Naive B cell (primary cell): ENCODE data around the gene PTPRF. TPM values are rescaled to one million over a fixed set of nuclear protein-coding genes. Genes with fewer than 3 reads are reported as not detected.
"Not testable (repeated sequence)": the region's sequence is repeated elsewhere in the genome, so short reads cannot be mapped to it uniquely, and the experiment has no call there.

Experiments used
- ATAC-seq, 2 donors: fragments of 150-1000 bp; cut with Tn5 transposase; 2 replicates each; pipeline ENCODE4 v1.10.0; 2021; ENCODE audit warnings: low read depth in 2 of 2, mild to moderate bottlenecking in 2 of 2, moderate library complexity in 2 of 2
- DNase-seq: peaks from one replicate; pipeline ENCODE4 v3.0.0; 2022
- H3K27ac Mint-ChIP-seq, 6 donors: one replicate each; pipeline ENCODE4 v1.8.0; 2020 to 2022; ENCODE audit warnings: mild to moderate bottlenecking in 6 of 6, mixed read lengths in 6 of 6, moderate library complexity in 5 of 6, inconsistent platforms in 2 of 6
- H3K27me3 Mint-ChIP-seq, 3 donors: one replicate each; pipeline ENCODE4 v1.8.0; 2021 to 2022; ENCODE audit warnings: mixed read lengths in 3 of 3, mild to moderate bottlenecking in 1 of 3
- H3K36me3 Mint-ChIP-seq, 2 donors: one replicate each; pipeline ENCODE4 v1.8.0; 2020 to 2022; ENCODE audit warnings: mixed read lengths in 2 of 2, inconsistent platforms in 1 of 2, mild to moderate bottlenecking in 1 of 2
- H3K4me1 Mint-ChIP-seq, 3 donors: one replicate each; pipeline ENCODE4 v1.8.0; 2020 to 2022; ENCODE audit warnings: mixed read lengths in 3 of 3, inconsistent platforms in 1 of 3, mild to moderate bottlenecking in 1 of 3, moderate library complexity in 1 of 3
- H3K4me3 Mint-ChIP-seq, 8 donors: one replicate each; pipeline ENCODE4 v1.8.0; 2020 to 2022; ENCODE audit warnings: mild to moderate bottlenecking in 8 of 8, mixed read lengths in 8 of 8, moderate library complexity in 8 of 8, inconsistent platforms in 2 of 8
- H3K9me3 Mint-ChIP-seq, 7 donors: one replicate each; pipeline ENCODE4 v1.8.0; 2020 to 2022; ENCODE audit warnings: mixed read lengths in 7 of 7, mild to moderate bottlenecking in 5 of 7, inconsistent platforms in 2 of 7, moderate library complexity in 1 of 7
- polyA plus RNA-seq, 6 donors: library from polyadenylated mRNA; unstranded; fragments of 300-500 nt; fragmentation: Illumina TruSeq; gene quantifications; one replicate each; pipeline ENCODE4 v1.2.3, GENCODE V29; 2021; ENCODE audit warnings: low read depth in 6 of 6

The PTPRF gene
- polyA plus RNA-seq, 6 donors from 2014 or later, result 0.19 to 2.3 TPM; not detected in 4

GRCh38 chr1:43638381-43638780 is 107.7 kb downstream of the PTPRF start:
- H3K9me3 Mint-ChIP-seq, H3K4me3 Mint-ChIP-seq, ATAC-seq, H3K4me1 Mint-ChIP-seq, DNase-seq, H3K36me3 Mint-ChIP-seq, H3K27ac Mint-ChIP-seq: not testable (repeated sequence)
- peaks cover 6 to 35% (median 32%) of the 10 kb centered on the region in 3 donors for H3K27me3 Mint-ChIP-seq

- no peaks in the 10 kb centered on the region for H3K9me3 Mint-ChIP-seq
- ATAC-seq (no peak), DNase-seq (no peak)
- H3K4me1 Mint-ChIP-seq, result no peaks in the 10 kb centered on the region
- H3K4me3 Mint-ChIP-seq, result no peak overlapping the region
- peaks cover 6 to 28% (median 27%) of the 10 kb centered on the region in 3 donors for H3K27me3 Mint-ChIP-seq
- no peaks in the 10 kb centered on the region for H3K36me3 Mint-ChIP-seq
- no peak overlapping the region for H3K27ac Mint-ChIP-seq
Observed at GRCh38 chr1:43639976-43640794, 109.5 kb downstream of the PTPRF start.

DNA sequence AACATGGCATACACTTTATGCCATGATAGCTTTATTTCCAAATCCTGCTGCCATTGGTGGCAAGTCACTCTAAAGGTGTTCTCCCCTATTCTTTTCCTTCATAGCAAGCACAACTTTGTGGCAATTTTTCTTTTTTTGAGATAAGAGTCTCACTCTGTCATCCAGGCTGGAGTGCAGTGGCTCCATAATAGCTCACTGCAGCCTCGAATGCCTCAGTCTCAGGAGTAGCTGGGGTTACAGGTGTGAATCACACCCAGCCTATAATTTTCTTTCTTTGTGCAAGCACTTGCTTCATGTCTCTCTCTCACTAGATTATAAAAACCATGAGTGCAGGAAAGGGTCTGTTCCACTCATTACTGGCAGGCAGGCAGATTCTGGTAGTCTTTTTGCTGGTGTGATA is 113.9 kb downstream of the PTPRF start:
- no peak overlapping the region for H3K4me3 Mint-ChIP-seq

DNA sequence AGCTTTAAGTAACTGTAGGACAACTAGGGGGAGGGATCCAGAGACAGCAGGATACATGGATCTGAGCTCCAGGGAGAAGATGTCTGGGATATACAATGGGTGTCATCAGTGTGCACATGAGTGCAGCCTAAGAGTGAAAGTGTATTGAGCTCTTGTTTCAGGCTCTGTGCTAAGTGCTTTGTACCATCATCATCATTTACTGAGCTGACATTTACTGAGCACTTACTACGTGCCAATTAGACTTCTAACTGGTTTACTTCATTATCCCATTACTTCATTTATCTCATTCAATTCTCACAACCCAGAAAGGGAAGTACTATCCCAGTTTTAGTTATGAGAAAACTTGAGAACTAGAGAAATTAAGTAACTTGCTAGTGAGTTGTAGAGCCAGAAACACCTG is 114.8 kb downstream of the PTPRF start:
- Mint-ChIP-seq H3K36me3 (no peaks in the 10 kb centered on the region), H3K27ac (peak overlapping the region in 1 of 6 donors; percentile 16), H3K9me3 (no peaks in the 10 kb centered on the region), H3K27me3 (peaks cover 0 to 26% (median 16%) of the 10 kb centered on the region in 3 donors), H3K4me1 (peaks cover 6 to 10% (median 7%) of the 10 kb centered on the region in 3 donors), H3K4me3 (peak overlapping the region in 1 of 8 donors; percentile 44)
- DNase-seq (no peak), ATAC-seq (no peak)

More for the DNA sequence above, 113.9 kb downstream of the PTPRF start:
- Mint-ChIP-seq H3K27me3 (peaks cover 0 to 29% (median 20%) of the 10 kb centered on the region in 3 donors), H3K9me3 (no peaks in the 10 kb centered on the region), H3K4me1 (peaks cover under 1 to 5% (median 1%) of the 10 kb centered on the region in 3 donors), H3K27ac (no peak overlapping the region), H3K36me3 (no peaks in the 10 kb centered on the region)
- ATAC-seq (no peak), DNase-seq (no peak)

DNA sequence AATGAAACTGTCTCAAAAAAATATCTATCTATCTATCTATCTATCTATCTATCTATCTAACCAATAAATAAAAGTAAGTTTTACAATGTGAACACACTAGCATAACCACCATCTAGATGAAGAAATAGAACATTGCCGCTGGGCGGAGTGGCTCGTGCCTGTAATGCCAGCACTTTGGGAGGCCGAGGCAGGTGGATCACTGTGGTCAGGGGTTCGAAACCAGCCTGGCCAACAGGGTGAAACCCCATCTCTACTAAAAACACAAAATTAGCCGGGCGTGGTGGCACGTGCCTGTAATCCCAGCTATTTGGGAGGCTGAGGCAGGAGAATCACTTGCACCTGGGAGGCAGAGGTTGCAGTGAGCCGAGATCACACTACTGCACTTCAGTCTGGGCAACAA is 116.6 kb downstream of the PTPRF start:
- peaks cover 20 to 27% (median 23%) of the 10 kb centered on the region in 3 donors for H3K4me1 Mint-ChIP-seq
- H3K4me3 Mint-ChIP-seq, result peak overlapping the region in 1 of 8 donors; percentile 87
- peaks cover 0 to 14% (median 10%) of the 10 kb centered on the region in 3 donors for H3K27me3 Mint-ChIP-seq
- not testable (repeated sequence) for H3K9me3 Mint-ChIP-seq, DNase-seq, ATAC-seq, H3K27ac Mint-ChIP-seq, H3K36me3 Mint-ChIP-seq

DNA sequence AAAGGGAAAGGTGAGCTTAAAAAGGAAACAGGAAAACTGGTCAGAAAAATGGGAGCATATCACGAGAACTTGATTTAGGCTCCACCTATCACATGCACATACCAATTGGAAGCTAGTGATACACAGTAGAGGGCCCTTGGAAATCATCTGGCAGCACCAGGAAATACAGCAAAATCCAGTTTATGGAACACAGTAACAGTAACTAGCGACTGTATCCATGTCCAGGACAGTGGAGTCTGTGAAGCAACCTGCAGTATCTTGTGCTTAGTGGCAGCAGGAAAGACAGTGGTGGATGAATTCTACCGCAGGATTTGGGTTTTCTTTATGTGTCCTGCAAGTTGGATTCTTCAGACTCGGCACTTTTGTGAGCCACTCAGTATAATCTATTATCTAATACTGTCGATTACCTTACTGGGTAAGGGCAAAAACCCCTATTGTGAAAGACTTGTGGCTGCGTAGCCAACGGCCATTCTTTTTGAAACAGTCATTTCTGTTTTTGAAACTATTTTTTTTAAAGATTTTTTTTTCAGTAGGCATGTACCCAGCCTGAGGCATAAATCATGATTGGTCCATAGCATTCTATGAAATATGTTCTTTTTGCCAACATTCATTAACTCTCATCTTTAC is 117.7 kb downstream of the PTPRF start:
- Mint-ChIP-seq H3K27ac (peak overlapping the region in 3 of 6 donors; percentile 90 to 100 (median 96)), H3K9me3 (no peaks in the 10 kb centered on the region), H3K27me3 (peaks cover 0 to 14% (median 10%) of the 10 kb centered on the region in 3 donors), H3K4me3 (peak overlapping the region; percentile 87 to 100 (median 98)), H3K36me3 (peaks cover 0 to 5% of the 10 kb centered on the region in 2 donors), H3K4me1 (peaks cover 24 to 32% (median 31%) of the 10 kb centered on the region in 3 donors)
- DNase-seq, result no peak
- no peak for ATAC-seq

DNA sequence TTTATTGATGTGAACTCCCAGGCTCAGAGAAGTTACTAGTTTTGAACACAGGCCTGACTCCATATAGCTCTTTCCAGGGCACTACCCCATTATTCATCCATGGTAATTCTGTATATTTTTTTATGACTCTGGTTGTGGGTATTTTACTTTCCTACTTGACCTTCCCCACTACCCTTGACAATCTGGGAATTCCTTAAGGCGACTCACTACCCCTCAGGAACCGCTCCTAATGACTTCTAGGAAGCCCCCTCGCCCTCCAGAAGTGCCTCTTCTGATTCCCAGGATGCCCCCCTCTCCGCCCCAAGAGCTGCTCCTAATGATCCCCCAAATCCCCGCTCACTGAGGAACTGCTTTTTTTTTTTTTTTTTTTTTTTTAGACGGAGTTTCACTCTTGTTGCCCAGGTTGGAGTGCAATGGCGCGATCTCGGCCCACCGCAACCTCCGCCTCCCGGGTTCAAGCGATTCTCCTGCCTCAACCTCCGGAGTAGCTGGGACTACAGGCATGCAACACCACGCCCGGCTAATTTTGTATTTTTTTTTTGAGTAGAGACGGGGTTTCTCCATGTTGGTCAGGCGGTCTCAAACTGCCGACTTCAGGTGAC is 118.3 kb downstream of the PTPRF start:
- H3K9me3 Mint-ChIP-seq, result no peaks in the 10 kb centered on the region
- ATAC-seq, result no peak
- H3K36me3 Mint-ChIP-seq, result peaks cover 0 to 12% of the 10 kb centered on the region in 2 donors
- peak overlapping the region; percentile 87 to 100 (median 98) for H3K4me3 Mint-ChIP-seq
- DNase-seq, result peak; percentile 1
- H3K27me3 Mint-ChIP-seq, result peaks cover 0 to 14% (median 10%) of the 10 kb centered on the region in 3 donors
- peaks cover 29 to 37% (median 37%) of the 10 kb centered on the region in 3 donors for H3K4me1 Mint-ChIP-seq
- peak overlapping the region; percentile 81 to 100 (median 96) for H3K27ac Mint-ChIP-seq

- H3K27me3 Mint-ChIP-seq, result peaks cover 0 to 9% (median 2%) of the 10 kb centered on the region in 3 donors
- H3K9me3 Mint-ChIP-seq, result no peaks in the 10 kb centered on the region
- H3K36me3 Mint-ChIP-seq, result peaks cover 5 to 21% of the 10 kb centered on the region in 2 donors
- peak; percentile 69 to 72 for ATAC-seq
- DNase-seq, result peak; percentile 92
- H3K4me3 Mint-ChIP-seq, result peak overlapping the region; percentile 87 to 100 (median 98)
- H3K4me1 Mint-ChIP-seq, result peaks cover 33 to 43% (median 37%) of the 10 kb centered on the region in 3 donors
- H3K27ac Mint-ChIP-seq, result peak overlapping the region; percentile 94 to 100 (median 97)
Observed at GRCh38 chr1:43650310-43651085, 119.8 kb downstream of the PTPRF start.

GRCh38 chr1:43651188-43651587 is 120.5 kb downstream of the PTPRF start:
- peaks cover 8 to 27% of the 10 kb centered on the region in 2 donors for H3K36me3 Mint-ChIP-seq
- peak overlapping the region; percentile 87 to 100 (median 98) for H3K4me3 Mint-ChIP-seq
- DNase-seq, result no peak
- no peak for ATAC-seq
- peaks cover 37 to 44% (median 37%) of the 10 kb centered on the region in 3 donors for H3K4me1 Mint-ChIP-seq
- H3K27ac Mint-ChIP-seq, result peak overlapping the region in 4 of 6 donors; percentile 32 to 96 (median 75)
- no peaks in the 10 kb centered on the region for H3K9me3 Mint-ChIP-seq
- peaks cover 0 to 4% (median 0%) of the 10 kb centered on the region in 3 donors for H3K27me3 Mint-ChIP-seq

DNA sequence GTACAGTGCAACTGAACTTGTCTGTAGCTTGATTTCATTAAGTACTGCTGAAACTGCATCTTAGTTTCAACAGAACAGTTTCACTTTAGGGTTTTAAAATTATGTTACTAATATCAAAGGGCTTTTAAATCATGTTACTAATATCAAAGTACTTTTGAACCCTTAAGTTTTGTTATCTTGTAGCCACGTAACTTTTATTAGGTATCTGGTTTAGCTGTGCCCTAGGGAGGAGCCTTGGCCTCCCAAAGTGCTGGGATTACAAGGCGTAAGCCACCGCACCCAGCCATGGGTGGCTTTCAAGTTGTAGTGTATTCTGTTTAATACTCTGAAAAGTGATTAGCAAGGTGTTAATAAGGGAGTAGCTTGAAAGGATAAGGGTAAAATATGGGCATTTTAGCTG is 121.2 kb downstream of the PTPRF start:
- H3K9me3 Mint-ChIP-seq, result no peaks in the 10 kb centered on the region
- peak overlapping the region in 2 of 6 donors; percentile 32 to 65 for H3K27ac Mint-ChIP-seq
- peak overlapping the region; percentile 80 to 100 (median 96) for H3K4me3 Mint-ChIP-seq
- peaks cover 8 to 27% of the 10 kb centered on the region in 2 donors for H3K36me3 Mint-ChIP-seq
- H3K4me1 Mint-ChIP-seq, result peaks cover 37 to 44% (median 37%) of the 10 kb centered on the region in 3 donors
- no peak for ATAC-seq
- H3K27me3 Mint-ChIP-seq, result peaks cover 0 to 4% (median 0%) of the 10 kb centered on the region in 3 donors
- no peak for DNase-seq

DNA sequence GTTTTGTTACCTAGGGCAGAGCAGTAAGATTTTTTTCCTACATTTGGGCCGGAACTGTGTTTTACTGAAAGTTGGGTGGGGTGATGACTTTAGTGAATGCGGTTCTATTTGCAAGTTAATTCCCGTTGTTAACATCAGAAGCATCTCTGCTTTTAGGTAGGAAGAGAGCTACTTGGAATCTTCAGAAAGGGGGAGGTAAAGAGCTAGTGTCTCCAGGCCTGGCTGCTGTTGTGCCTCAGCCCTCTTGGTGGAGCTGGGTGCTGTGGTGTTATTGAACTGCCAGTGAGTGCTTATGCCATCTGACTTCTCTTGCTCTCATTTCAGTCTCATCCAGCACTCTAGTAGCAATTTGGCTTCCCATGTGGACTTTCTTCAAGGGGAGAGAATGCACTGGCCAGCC is 122.7 kb downstream of the PTPRF start:
- Mint-ChIP-seq H3K36me3 (peaks cover 8 to 27% of the 10 kb centered on the region in 2 donors), H3K9me3 (no peaks in the 10 kb centered on the region), H3K27me3 (no peaks in the 10 kb centered on the region), H3K4me1 (peaks cover 37 to 44% (median 37%) of the 10 kb centered on the region in 3 donors), H3K27ac (peak overlapping the region in 1 of 6 donors; percentile 42), H3K4me3 (peak overlapping the region in 1 of 8 donors; percentile 71)
- ATAC-seq (no peak), DNase-seq (no peak)

GRCh38 chr1:43653893-43654292 is 123.2 kb downstream of the PTPRF start:
- H3K4me1 Mint-ChIP-seq, result peaks cover 37 to 40% (median 37%) of the 10 kb centered on the region in 3 donors
- no peaks in the 10 kb centered on the region for H3K9me3 Mint-ChIP-seq
- no peaks in the 10 kb centered on the region for H3K27me3 Mint-ChIP-seq
- DNase-seq, result no peak
- H3K36me3 Mint-ChIP-seq, result peaks cover 8 to 27% of the 10 kb centered on the region in 2 donors
- no peak for ATAC-seq
- peak overlapping the region in 1 of 8 donors; percentile 71 for H3K4me3 Mint-ChIP-seq
- peak overlapping the region in 1 of 6 donors; percentile 42 for H3K27ac Mint-ChIP-seq
